GM12878 (cell line): ENCODE measurements around the gene UMOD. TPM values are rescaled to one million over a fixed set of nuclear protein-coding genes. Genes with fewer than 3 reads are reported as not detected.

ENCODE experiments used
- ATAC-seq: fragments of 200-7000 bp; cut with Tn5 transposase; 3 replicates; pipeline ENCODE4 v1.9.1; 2020; ENCODE audit warnings: mild to moderate bottlenecking, moderate library complexity
- BruUV-seq: library from RNA; stranded (reverse); fragments of 400-500 nt; replicated peaks from 2 replicates; lab custom pipeline; 2021; lab: Mats Ljungman, UMichigan
- CTCF ChIA-PET: fragments of 300-600 bp; sonication (Branson Sonifier 250); formaldehyde crosslinking; extraction: SDS; loops from one replicate; lab custom pipeline; 2021; ENCODE audit warnings: inconsistent platforms; lab: Yijun Ruan, JAX
- POLR2A ChIA-PET: fragments of 350-600 bp; formaldehyde crosslinking; extraction: SDS; loops from one replicate; lab custom pipeline; 2021; ENCODE audit warnings: inconsistent platforms; lab: Charles Lee
- RAD21 ChIA-PET: fragments of 300-600 bp; sonication (Branson Sonifier 250); formaldehyde crosslinking; loops from one replicate; lab custom pipeline; 2023; ENCODE audit warnings: antibody characterized with exemption; ENCODE audit not compliant: unreplicated experiment; lab: Charles Lee
- SMC1A ChIA-PET: fragments of 300-600 bp; sonication (Branson Sonifier 250); formaldehyde crosslinking; loops from one replicate; lab custom pipeline; 2023; ENCODE audit not compliant: unreplicated experiment, uncharacterized antibody; lab: Charles Lee
- DNase-seq: peaks from one replicate; pipeline ENCODE4 v3.0.0-alpha.2; 2011; ENCODE audit warnings: low read depth, low spot score
- FAIRE-seq: peaks from 3 replicates; lab custom pipeline; 2011; peaks lifted over from hg19 to GRCh38; lab: Jason Lieb, UNC
- H2AFZ ChIP-seq: 2 replicates; pipeline ENCODE4 v1.6.0; 2011; ENCODE audit warnings: low read depth, low read length, control low read depth; ENCODE audit not compliant: control insufficient read depth
- H3K27ac ChIP-seq: 2 replicates; pipeline ENCODE4 v1.5.1; 2011; ENCODE audit warnings: control low read depth; ENCODE audit not compliant: control insufficient read depth, insufficient read depth
- H3K27me3 ChIP-seq, 2 experiments: replicated peaks in 1 of 2; 2 replicates each; pipeline versions ENCODE4 v1.6.0 to v1.6.1; 2011; ENCODE audit warnings: low read length in 1 of 2; ENCODE audit not compliant: control insufficient read depth in 2 of 2, insufficient read depth in 2 of 2
- H3K36me3 ChIP-seq, 2 experiments: 2 replicates each; pipeline ENCODE4 v1.5.1; 2011; ENCODE audit warnings: low read length in 1 of 2; ENCODE audit not compliant: control insufficient read depth in 2 of 2, insufficient read depth in 2 of 2
- H3K4me1 ChIP-seq: 2 replicates; pipeline ENCODE4 v1.6.1; 2011; ENCODE audit warnings: mild to moderate bottlenecking, low read length, moderate library complexity, mixed read lengths; ENCODE audit not compliant: control insufficient read depth, insufficient read depth
- H3K4me2 ChIP-seq: 2 replicates; pipeline ENCODE4 v1.6.0; 2011; ENCODE audit warnings: control low read depth; ENCODE audit not compliant: control insufficient read depth, insufficient read depth
- H3K4me3 ChIP-seq: fragments of 200-600 bp; sonication (generic); 2 replicates; pipeline ENCODE4 v1.5.1; 2016
- H3K79me2 ChIP-seq: 2 replicates; pipeline ENCODE4 v1.6.0; 2011; ENCODE audit warnings: low read length; ENCODE audit not compliant: control insufficient read depth, insufficient read depth
- H3K9ac ChIP-seq: 2 replicates; pipeline ENCODE4 v1.8.0; 2011; ENCODE audit warnings: low read length, control low read depth, mixed read lengths; ENCODE audit not compliant: control insufficient read depth, insufficient read depth
- H3K9me3 ChIP-seq: replicated peaks from 3 replicates; pipeline ENCODE4 v1.5.1; 2011; ENCODE audit warnings: mild to moderate bottlenecking, low read length; ENCODE audit not compliant: control insufficient read depth, insufficient read depth
- H4K20me1 ChIP-seq: 2 replicates; pipeline ENCODE4 v1.6.0; 2011; ENCODE audit not compliant: control insufficient read depth, insufficient read depth
- CEBPZ ChIP-seq: fragments of 150-350 bp; IDR thresholded peaks from 2 replicates; pipeline ENCODE4 v1.6.1; 2016; ENCODE audit warnings: low read depth, low read length
- HDAC2 ChIP-seq: fragments of 200-600 bp; sonication (generic); IDR thresholded peaks from 2 replicates; pipeline ENCODE4 v1.6.1; 2017
- JUNB ChIP-seq: IDR thresholded peaks from 2 replicates; pipeline ENCODE4 v1.6.1; 2016; ENCODE audit warnings: antibody characterized with exemption, mild to moderate bottlenecking
- POU2F2 ChIP-seq: IDR thresholded peaks from 3 replicates; pipeline ENCODE4 v1.6.1; 2011; ENCODE audit warnings: low read depth, mild to moderate bottlenecking, low read length, borderline replicate concordance
- SMAD5 ChIP-seq: IDR thresholded peaks from 2 replicates; pipeline ENCODE4 v1.6.1; 2016; ENCODE audit warnings: antibody characterized with exemption, low read depth
- in situ Hi-C: fragments of 300-500 bp; cut with MboI; formaldehyde crosslinking; loops from 9 replicates; pipeline ENCODE4 v1.14.3; 2018; ENCODE audit warnings: mixed read lengths
- intact Hi-C: fragments of 100-400 bp; cut with micrococcal nuclease; formaldehyde crosslinking; loops from one replicate; pipeline ENCODE4 v1.14.2; 2022; ENCODE audit not compliant: unreplicated experiment
- polyA plus RNA-seq, 11 experiments: library from polyadenylated mRNA; depleted of rRNA in 4 of 11; unstranded in 6 of 11; stranded (reverse) in 5 of 11; fragments of >200 nt; fragmentation: Nextera tagmentation in 4 of 11; fragmentation: Illumina TruSeq in 1 of 11; extraction: Ambion mirVana in 4 of 11; extraction: Trizol in 1 of 11; gene quantifications; 1 replicate in 1 of 11; 2 replicates in 10 of 11; pipeline versions ENCODE4 v1.2.1 to v1.2.3, GENCODE V29; 2011 to 2016; ENCODE audit warnings: inconsistent platforms in 2 of 11, missing spikeins in 2 of 11, low read depth in 1 of 11
- total RNA-seq, 4 experiments: library from RNA; depleted of rRNA in 3 of 4; stranded (reverse); fragments of >200 nt in 3 of 4; fragmentation: Illumina TruSeq in 1 of 4; extraction: Trizol in 1 of 4; gene quantifications; 2 replicates each; pipeline versions ENCODE4 v1.2.1 to v1.2.3, GENCODE V29; 2013 to 2021

The UMOD gene
- total and polyA plus RNA-seq, 10 of the 15 experiments (the other 5 are each of a cell fraction or from before 2014, with no cell fraction given), result not detected

- FAIRE-seq (no peak), DNase-seq (no peak), ATAC-seq (no peak)
- no peaks in the 10 kb centered on the region for H3K36me3 ChIP-seq
- BruUV-seq, result no TSS peak
- H3K27ac ChIP-seq, result no peak overlapping the region
- H3K4me3 ChIP-seq, result no peak overlapping the region
- ChIA-PET CTCF (interaction anchor here (0.7 to 1.9 kb wide), 2 partner anchors 15 to 20 kb away, joined by 5 read pairs; no protein-coding TSS in a partner anchor), RAD21 (no interaction called here), POLR2A (no interaction called here), SMC1A (interaction anchor here (0.7 to 1.6 kb wide), 2 partner anchors 20 to 413 kb away, joined by 3 read pairs; no protein-coding TSS in a partner anchor)
- H3K27me3 ChIP-seq, result no peaks in the 10 kb centered on the region
- H3K9ac ChIP-seq, result no peak overlapping the region
- intact Hi-C loops (no loop called here), in situ Hi-C loops (no loop called here)
- H3K4me2 ChIP-seq, result no peak overlapping the region
- H3K9me3 ChIP-seq, result no peaks in the 10 kb centered on the region
- no peaks in the 10 kb centered on the region for H4K20me1 ChIP-seq
- H3K4me1 ChIP-seq, result no peaks in the 10 kb centered on the region
- H2AFZ ChIP-seq, result no peak overlapping the region
- H3K79me2 ChIP-seq, result no peaks in the 10 kb centered on the region
- TF ChIP-seq CEBPZ (no peak), HDAC2 (no peak), SMAD5 (no peak), JUNB (no peak), POU2F2 (no peak)
Measured at GRCh38 chr16:20320592-20320991, 31.9 kb downstream of the UMOD start.
